GM18907 (cell line): Measurements from ENCODE around the gene SARNP.
"Not testable (repeated sequence)": the region's sequence is repeated elsewhere in the genome, so short reads cannot be mapped to it uniquely, and the experiment has no call there.

Experiments
- ATAC-seq: cut with Tn5 transposase; IDR thresholded peaks from one replicate; pipeline ENCODE4 v1.9.1; 2021; ENCODE audit warnings: mild to moderate bottlenecking, moderate library complexity; ENCODE audit not compliant: unreplicated experiment

SARNP gene

GRCh38 chr12:55817345-55818139 lies at the start of gene SARNP, which contains the start of gene ORMDL2:
SARNP (minus strand) TSS chr12:55817724; CDS start chr12:55817701, 23 bp downstream.
ORMDL2 (plus strand) TSS chr12:55818041; CDS start chr12:55819000, 959 bp downstream.
- ATAC-seq, result peak; percentile 97

- ATAC-seq, result not testable (repeated sequence)
These were observed 49.0 kb upstream of the SARNP start for GRCh38 chr12:55866454-55867004.

- ATAC-seq, result no peak
These were observed 47.8 kb upstream of the SARNP start for GRCh38 chr12:55865327-55865726.

GRCh38 chr12:55862931-55863330 lies 45.4 kb upstream of the SARNP start:
- not testable (repeated sequence) for ATAC-seq

GRCh38 chr12:55862286-55862685 lies 44.8 kb upstream of the SARNP start:
- ATAC-seq, result no peak

- ATAC-seq, result no peak
These were observed 44.3 kb upstream of the SARNP start for GRCh38 chr12:55861871-55862270.

- no peak for ATAC-seq
These were observed 43.9 kb upstream of the SARNP start for GRCh38 chr12:55861396-55861795.

GRCh38 chr12:55852740-55853139 lies 35.2 kb upstream of the SARNP start:
- ATAC-seq, result no peak

- ATAC-seq, result no peak
These were observed 33.4 kb upstream of the SARNP start for GRCh38 chr12:55850893-55851292.

- no peak for ATAC-seq
These were observed 32.9 kb upstream of the SARNP start for GRCh38 chr12:55850401-55850800.

- ATAC-seq, result no peak
These were observed 32.3 kb upstream of the SARNP start for GRCh38 chr12:55849616-55850343.

- no peak for ATAC-seq
These were observed 30.2 kb upstream of the SARNP start for GRCh38 chr12:55847603-55848291.

GRCh38 chr12:55847033-55847432 lies 29.5 kb upstream of the SARNP start:
- ATAC-seq, result no peak

GRCh38 chr12:55845785-55846496 lies 28.4 kb upstream of the SARNP start:
- ATAC-seq, result no peak

- ATAC-seq, result no peak
These were observed 27.8 kb upstream of the SARNP start for GRCh38 chr12:55845361-55845760.

GRCh38 chr12:55844961-55845360 lies 27.4 kb upstream of the SARNP start:
- no peak for ATAC-seq

GRCh38 chr12:55843431-55843830 lies 25.9 kb upstream of the SARNP start:
- ATAC-seq, result no peak

- no peak for ATAC-seq
These were observed 25.3 kb upstream of the SARNP start, which contains the start of gene MMP19 for GRCh38 chr12:55842681-55843429. MMP19 (minus strand) TSS chr12:55842936; CDS start chr12:55842830, 106 bp downstream.

GRCh38 chr12:55840581-55841351 lies 23.2 kb upstream of the SARNP start:
- ATAC-seq, result no peak
